K562 (cell line): ENCODE results near the gene RABGAP1L. TPM values are rescaled to one million over a fixed set of nuclear protein-coding genes. Genes with fewer than 3 reads are reported as not detected.

ENCODE experiments used
- CTCF ChIP-seq, 3 experiments: IDR thresholded peaks in 2 of 3; conservative IDR thresholded peaks in 1 of 3; 2 replicates each; pipeline ENCODE4 v1.5.1; 2011 to 2012; ENCODE audit warnings: low read length in 3 of 3, mild to moderate bottlenecking in 3 of 3, control low read depth in 2 of 3, improper control_type of control experiment in 1 of 3, inconsistent platforms in 1 of 3, low read depth in 1 of 3, mixed read lengths in 1 of 3, moderate library complexity in 1 of 3; ENCODE audit not compliant: insufficient read depth in 2 of 3
- MEF2A ChIP-seq: IDR thresholded peaks from 2 replicates; pipeline ENCODE4 v1.6.1; 2011; ENCODE audit warnings: low read depth, mild to moderate bottlenecking, low read length, moderate library complexity; ENCODE audit not compliant: control insufficient read depth
- RFX5 ChIP-seq: IDR thresholded peaks from 2 replicates; pipeline ENCODE4 v1.6.1; 2011; ENCODE audit warnings: low read depth, mild to moderate bottlenecking, improper control_type of control experiment, low read length
- TEAD4 ChIP-seq, 2 experiments: sonication (generic) in 1 of 2; formaldehyde crosslinking in 1 of 2; IDR thresholded peaks; 2 replicates each; pipeline versions ENCODE4 v1.6.1 to v1.8.0; 2012 to 2022; ENCODE audit warnings: borderline replicate concordance in 1 of 2, inconsistent platforms in 1 of 2, low read length in 1 of 2, mild to moderate bottlenecking in 1 of 2, missing genetic modification reagents in 1 of 2
- polyA plus RNA-seq, 8 experiments: library from polyadenylated mRNA; depleted of rRNA in 4 of 8; stranded (reverse) in 5 of 8; unstranded in 3 of 8; fragments of >200 nt; fragmentation: Nextera tagmentation in 2 of 8; fragmentation: Illumina TruSeq in 1 of 8; extraction: Ambion mirVana in 2 of 8; extraction: Trizol in 1 of 8; gene quantifications; 2 replicates each; pipeline versions ENCODE4 v1.2.1 to v1.2.3, GENCODE V29; 2011 to 2014; ENCODE audit warnings: inconsistent platforms in 1 of 8, missing spikeins in 1 of 8
- total RNA-seq, 7 experiments: library from RNA; depleted of rRNA in 6 of 7; stranded (reverse); fragments of >200 nt in 6 of 7; fragmentation: Illumina TruSeq in 2 of 7; extraction: Trizol in 2 of 7; gene quantifications; 2 replicates each; pipeline versions ENCODE4 v1.2.1 to v1.2.3, GENCODE V29; 2011 to 2021; ENCODE audit warnings: low replicate concordance in 1 of 7
- TF ChIP-seq, protein P1 (sequence below): fragments of 250-450 bp; sonication (Bioruptor Pico); IDR thresholded peaks from 2 replicates; pipeline ENCODE4 v1.4.0; 2020; ENCODE audit warnings: mild to moderate bottlenecking, moderate library complexity
- TF ChIP-seq, protein P2 (sequence below), 2 experiments: fragments of 450-650 bp in 1 of 2; sonication (generic) in 1 of 2; formaldehyde crosslinking in 1 of 2; IDR thresholded peaks; 2 replicates each; pipeline versions ENCODE4 v1.7.1 to v1.9.0; 2016 to 2022; ENCODE audit warnings: inconsistent platforms in 1 of 2, mild to moderate bottlenecking in 1 of 2, missing genetic modification reagents in 1 of 2

RABGAP1L gene
- total and polyA plus RNA-seq, 9 of the 15 experiments (the other 6 are each of a cell fraction or from before 2014, with no cell fraction given), result 16.5 to 44.9 (median 26.7) TPM

DNA sequence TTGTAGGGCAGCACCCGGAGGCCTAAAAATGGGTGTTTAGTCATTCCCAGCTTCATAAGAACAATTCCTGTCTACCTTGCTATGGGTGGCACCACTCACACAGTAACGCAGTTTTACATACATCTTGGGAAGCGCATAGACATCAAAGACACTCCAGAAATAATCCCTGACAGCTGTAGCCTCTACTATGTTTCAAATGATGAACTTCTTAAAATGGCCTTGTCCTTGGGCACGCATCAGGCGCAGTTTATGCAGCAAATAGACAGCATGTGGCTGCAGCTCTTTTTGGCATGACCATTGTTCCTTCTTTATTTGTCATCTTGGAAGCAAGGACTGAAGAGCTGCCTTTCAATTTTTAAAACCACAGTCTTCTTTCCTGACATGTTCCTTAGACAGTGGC lies 762.8 kb downstream of the RABGAP1L start (continued):
- TF ChIP-seq, protein P1, sequence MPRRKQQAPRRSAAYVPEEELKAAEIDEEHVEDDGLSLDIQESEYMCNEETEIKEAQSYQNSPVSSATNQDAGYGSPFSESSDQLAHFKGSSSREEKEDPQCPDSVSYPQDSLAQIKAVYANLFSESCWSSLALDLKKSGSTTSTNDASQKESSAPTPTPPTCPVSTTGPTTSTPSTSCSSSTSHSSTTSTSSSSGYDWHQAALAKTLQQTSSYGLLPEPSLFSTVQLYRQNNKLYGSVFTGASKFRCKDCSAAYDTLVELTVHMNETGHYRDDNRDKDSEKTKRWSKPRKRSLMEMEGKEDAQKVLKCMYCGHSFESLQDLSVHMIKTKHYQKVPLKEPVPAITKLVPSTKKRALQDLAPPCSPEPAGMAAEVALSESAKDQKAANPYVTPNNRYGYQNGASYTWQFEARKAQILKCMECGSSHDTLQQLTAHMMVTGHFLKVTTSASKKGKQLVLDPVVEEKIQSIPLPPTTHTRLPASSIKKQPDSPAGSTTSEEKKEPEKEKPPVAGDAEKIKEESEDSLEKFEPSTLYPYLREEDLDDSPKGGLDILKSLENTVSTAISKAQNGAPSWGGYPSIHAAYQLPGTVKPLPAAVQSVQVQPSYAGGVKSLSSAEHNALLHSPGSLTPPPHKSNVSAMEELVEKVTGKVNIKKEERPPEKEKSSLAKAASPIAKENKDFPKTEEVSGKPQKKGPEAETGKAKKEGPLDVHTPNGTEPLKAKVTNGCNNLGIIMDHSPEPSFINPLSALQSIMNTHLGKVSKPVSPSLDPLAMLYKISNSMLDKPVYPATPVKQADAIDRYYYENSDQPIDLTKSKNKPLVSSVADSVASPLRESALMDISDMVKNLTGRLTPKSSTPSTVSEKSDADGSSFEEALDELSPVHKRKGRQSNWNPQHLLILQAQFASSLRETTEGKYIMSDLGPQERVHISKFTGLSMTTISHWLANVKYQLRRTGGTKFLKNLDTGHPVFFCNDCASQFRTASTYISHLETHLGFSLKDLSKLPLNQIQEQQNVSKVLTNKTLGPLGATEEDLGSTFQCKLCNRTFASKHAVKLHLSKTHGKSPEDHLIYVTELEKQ (CRISPR knock-in tag), result no peak
- TF ChIP-seq CTCF (IDR thresholded peaks at IDR 0.05 in 2 of 3, conservative IDR thresholded peaks at IDR 0.05 in 1 of 3; ENCODE audit: insufficient read depth in 2 of 3, low read depth in 1 of 3, low read length in 3 of 3) (no peak), MEF2A (no peak), RFX5 (no peak), TEAD4 (IDR thresholded peaks at IDR 0.05; ENCODE audit: low read length) (no peak), TEAD4 (CRISPR knock-in tag; IDR thresholded peaks at IDR 0.05; ENCODE audit: borderline replicate concordance) (no peak)
- TF ChIP-seq, protein P2, sequence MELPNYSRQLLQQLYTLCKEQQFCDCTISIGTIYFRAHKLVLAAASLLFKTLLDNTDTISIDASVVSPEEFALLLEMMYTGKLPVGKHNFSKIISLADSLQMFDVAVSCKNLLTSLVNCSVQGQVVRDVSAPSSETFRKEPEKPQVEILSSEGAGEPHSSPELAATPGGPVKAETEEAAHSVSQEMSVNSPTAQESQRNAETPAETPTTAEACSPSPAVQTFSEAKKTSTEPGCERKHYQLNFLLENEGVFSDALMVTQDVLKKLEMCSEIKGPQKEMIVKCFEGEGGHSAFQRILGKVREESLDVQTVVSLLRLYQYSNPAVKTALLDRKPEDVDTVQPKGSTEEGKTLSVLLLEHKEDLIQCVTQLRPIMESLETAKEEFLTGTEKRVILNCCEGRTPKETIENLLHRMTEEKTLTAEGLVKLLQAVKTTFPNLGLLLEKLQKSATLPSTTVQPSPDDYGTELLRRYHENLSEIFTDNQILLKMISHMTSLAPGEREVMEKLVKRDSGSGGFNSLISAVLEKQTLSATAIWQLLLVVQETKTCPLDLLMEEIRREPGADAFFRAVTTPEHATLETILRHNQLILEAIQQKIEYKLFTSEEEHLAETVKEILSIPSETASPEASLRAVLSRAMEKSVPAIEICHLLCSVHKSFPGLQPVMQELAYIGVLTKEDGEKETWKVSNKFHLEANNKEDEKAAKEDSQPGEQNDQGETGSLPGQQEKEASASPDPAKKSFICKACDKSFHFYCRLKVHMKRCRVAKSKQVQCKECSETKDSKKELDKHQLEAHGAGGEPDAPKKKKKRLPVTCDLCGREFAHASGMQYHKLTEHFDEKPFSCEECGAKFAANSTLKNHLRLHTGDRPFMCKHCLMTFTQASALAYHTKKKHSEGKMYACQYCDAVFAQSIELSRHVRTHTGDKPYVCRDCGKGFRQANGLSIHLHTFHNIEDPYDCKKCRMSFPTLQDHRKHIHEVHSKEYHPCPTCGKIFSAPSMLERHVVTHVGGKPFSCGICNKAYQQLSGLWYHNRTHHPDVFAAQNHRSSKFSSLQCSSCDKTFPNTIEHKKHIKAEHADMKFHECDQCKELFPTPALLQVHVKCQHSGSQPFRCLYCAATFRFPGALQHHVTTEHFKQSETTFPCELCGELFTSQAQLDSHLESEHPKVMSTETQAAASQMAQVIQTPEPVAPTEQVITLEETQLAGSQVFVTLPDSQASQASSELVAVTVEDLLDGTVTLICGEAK (IDR thresholded peaks at IDR 0.05), result no peak
- TF ChIP-seq, protein P2 (CRISPR knock-in tag; IDR thresholded peaks at IDR 0.05), result no peak
- TF ChIP-seq, all 486 proteins: peak for 0
